Activated T-cell treated with anti-CD3 and anti-CD28 coated beads, Interleukin-2, amount 50 U/mL, for 24 hours (primary cell): Measurements from ENCODE around the gene MFSD6.
A peak's percentile ranks its signal among the peaks of the same experiment; 100 is the strongest.
"Not testable (repeated sequence)": the region's sequence is repeated elsewhere in the genome, so short reads cannot be mapped to it uniquely, and the experiment has no call there.

Experiments used
- DNase-seq: peaks from one replicate; pipeline ENCODE4 v3.0.0-alpha.2; 2020
- H3K27ac Mint-ChIP-seq: 2 replicates; pipeline ENCODE4 v1.8.0; 2020; ENCODE audit warnings: mild to moderate bottlenecking, mixed read lengths
- H3K27me3 Mint-ChIP-seq: 2 replicates; pipeline ENCODE4 v1.8.0; 2020; ENCODE audit warnings: mixed read lengths
- H3K36me3 Mint-ChIP-seq: 2 replicates; pipeline ENCODE4 v1.8.0; 2020; ENCODE audit warnings: low read depth, mixed read lengths
- H3K4me1 Mint-ChIP-seq: 2 replicates; pipeline ENCODE4 v1.8.0; 2020; ENCODE audit warnings: low read depth, mixed read lengths
- H3K4me3 Mint-ChIP-seq: 2 replicates; pipeline ENCODE4 v1.8.0; 2020; ENCODE audit warnings: mild to moderate bottlenecking, moderate library complexity, mixed read lengths
- H3K9me3 Mint-ChIP-seq: 2 replicates; pipeline ENCODE4 v1.8.0; 2020; ENCODE audit warnings: mixed read lengths

The MFSD6 gene

GRCh38 chr2:190413421-190413820 is 5.3 kb downstream of the MFSD6 start:
- DNase-seq = no peak
- Mint-ChIP-seq H3K36me3 (peaks cover 27% of the 10 kb centered on the region), H3K4me1 (peaks cover 81% of the 10 kb centered on the region), H3K4me3 (no peak overlapping the region), H3K27ac (peak overlapping the region; percentile 54), H3K9me3 (no peaks in the 10 kb centered on the region), H3K27me3 (no peaks in the 10 kb centered on the region)

- Mint-ChIP-seq H3K9me3 (no peaks in the 10 kb centered on the region), H3K4me1 (peaks cover 83% of the 10 kb centered on the region), H3K27ac (peak overlapping the region; percentile 88), H3K4me3 (peak overlapping the region; percentile 53), H3K27me3 (no peaks in the 10 kb centered on the region), H3K36me3 (peaks cover 32% of the 10 kb centered on the region)
- DNase-seq = no peak
Measured at GRCh38 chr2:190415251-190415650, 7.1 kb downstream of the MFSD6 start.

- peaks cover 87% of the 10 kb centered on the region for H3K4me1 Mint-ChIP-seq
- no peaks in the 10 kb centered on the region for H3K27me3 Mint-ChIP-seq
- H3K4me3 Mint-ChIP-seq = peak overlapping the region; percentile 53
- H3K36me3 Mint-ChIP-seq = peaks cover 40% of the 10 kb centered on the region
- H3K9me3 Mint-ChIP-seq = no peaks in the 10 kb centered on the region
- peak overlapping the region; percentile 88 for H3K27ac Mint-ChIP-seq
- DNase-seq = no peak
Measured at GRCh38 chr2:190415794-190416775, 7.9 kb downstream of the MFSD6 start.

- Mint-ChIP-seq H3K4me1 (peaks cover 86% of the 10 kb centered on the region), H3K4me3 (no peak overlapping the region), H3K9me3 (no peaks in the 10 kb centered on the region), H3K36me3 (peaks cover 37% of the 10 kb centered on the region), H3K27me3 (no peaks in the 10 kb centered on the region), H3K27ac (peak overlapping the region; percentile 68)
- DNase-seq = no peak
Measured at GRCh38 chr2:190417045-190417842, 9.1 kb downstream of the MFSD6 start.

- H3K4me1 Mint-ChIP-seq = peaks cover 85% of the 10 kb centered on the region
- peaks cover 41% of the 10 kb centered on the region for H3K36me3 Mint-ChIP-seq
- no peaks in the 10 kb centered on the region for H3K27me3 Mint-ChIP-seq
- no peaks in the 10 kb centered on the region for H3K9me3 Mint-ChIP-seq
- DNase-seq = no peak
- H3K4me3 Mint-ChIP-seq = no peak overlapping the region
- H3K27ac Mint-ChIP-seq = no peak overlapping the region
Measured at GRCh38 chr2:190418727-190419126, 10.6 kb downstream of the MFSD6 start.

- H3K9me3 Mint-ChIP-seq = no peaks in the 10 kb centered on the region
- H3K36me3 Mint-ChIP-seq = peaks cover 52% of the 10 kb centered on the region
- DNase-seq = no peak
- no peaks in the 10 kb centered on the region for H3K27me3 Mint-ChIP-seq
- H3K4me3 Mint-ChIP-seq = no peak overlapping the region
- H3K4me1 Mint-ChIP-seq = peaks cover 86% of the 10 kb centered on the region
- H3K27ac Mint-ChIP-seq = no peak overlapping the region
Measured at GRCh38 chr2:190420801-190421200, 12.6 kb downstream of the MFSD6 start.

- H3K27ac Mint-ChIP-seq = no peak overlapping the region
- H3K9me3 Mint-ChIP-seq = peaks cover 5% of the 10 kb centered on the region
- no peak for DNase-seq
- no peak overlapping the region for H3K4me3 Mint-ChIP-seq
- no peaks in the 10 kb centered on the region for H3K27me3 Mint-ChIP-seq
- H3K4me1 Mint-ChIP-seq = peaks cover 71% of the 10 kb centered on the region
- H3K36me3 Mint-ChIP-seq = peaks cover 60% of the 10 kb centered on the region
Measured at GRCh38 chr2:190425221-190425866, 17.2 kb downstream of the MFSD6 start.

GRCh38 chr2:190425883-190426658 is 17.9 kb downstream of the MFSD6 start:
- Mint-ChIP-seq H3K36me3 (peaks cover 52% of the 10 kb centered on the region), H3K27me3 (no peaks in the 10 kb centered on the region), H3K4me3 (no peak overlapping the region), H3K27ac (peak overlapping the region; percentile 1), H3K9me3 (peaks cover 5% of the 10 kb centered on the region), H3K4me1 (peaks cover 64% of the 10 kb centered on the region)
- no peak for DNase-seq

GRCh38 chr2:190430866-190431265 is 22.7 kb downstream of the MFSD6 start:
- not testable (repeated sequence) for H3K9me3 Mint-ChIP-seq, H3K27ac Mint-ChIP-seq, DNase-seq, H3K4me3 Mint-ChIP-seq, H3K27me3 Mint-ChIP-seq
- Mint-ChIP-seq H3K36me3 (peaks cover 62% of the 10 kb centered on the region), H3K4me1 (peaks cover 65% of the 10 kb centered on the region)

GRCh38 chr2:190431907-190432306 is 23.8 kb downstream of the MFSD6 start:
- peaks cover 62% of the 10 kb centered on the region for H3K4me1 Mint-ChIP-seq
- H3K4me3 Mint-ChIP-seq = no peak overlapping the region
- peaks cover 62% of the 10 kb centered on the region for H3K36me3 Mint-ChIP-seq
- H3K27ac Mint-ChIP-seq = peak overlapping the region; percentile 37
- H3K27me3 Mint-ChIP-seq = no peaks in the 10 kb centered on the region
- no peak for DNase-seq
- H3K9me3 Mint-ChIP-seq = peaks cover 5% of the 10 kb centered on the region

- DNase-seq = no peak
- Mint-ChIP-seq H3K4me1 (peaks cover 64% of the 10 kb centered on the region), H3K9me3 (peaks cover 5% of the 10 kb centered on the region), H3K27me3 (no peaks in the 10 kb centered on the region), H3K36me3 (peaks cover 63% of the 10 kb centered on the region), H3K4me3 (no peak overlapping the region), H3K27ac (peak overlapping the region; percentile 77)
Measured at GRCh38 chr2:190432567-190433231, 24.5 kb downstream of the MFSD6 start.

GRCh38 chr2:190435031-190435670 is 27.0 kb downstream of the MFSD6 start:
- Mint-ChIP-seq H3K27ac (no peak overlapping the region), H3K4me3 (no peak overlapping the region), H3K27me3 (no peaks in the 10 kb centered on the region), H3K9me3 (no peaks in the 10 kb centered on the region), H3K36me3 (peaks cover 75% of the 10 kb centered on the region), H3K4me1 (peaks cover 71% of the 10 kb centered on the region)
- no peak for DNase-seq

GRCh38 chr2:190436557-190436956 is 28.4 kb downstream of the MFSD6 start:
- Mint-ChIP-seq H3K4me1 (peaks cover 77% of the 10 kb centered on the region), H3K27ac (peak overlapping the region; percentile 27), H3K4me3 (no peak overlapping the region), H3K36me3 (peaks cover 76% of the 10 kb centered on the region), H3K9me3 (no peaks in the 10 kb centered on the region), H3K27me3 (no peaks in the 10 kb centered on the region)
- DNase-seq = no peak
